SJSA1 (cell line): Measurements from ENCODE around the gene WDR88. TPM values are rescaled to one million over a fixed set of nuclear protein-coding genes. Genes with fewer than 3 reads are reported as not detected.
"Not testable (repeated sequence)": the region's sequence is repeated elsewhere in the genome, so short reads cannot be mapped to it uniquely, and the experiment has no call there.

Source experiments
- DNase-seq, 2 experiments: peaks; one replicate each; pipeline ENCODE4 v3.0.0-alpha.2; 2015 to 2020; ENCODE audit warnings: low spot score in 2 of 2, low read depth in 1 of 2
- H3K27ac ChIP-seq: fragments of 250-450 bp; sonication (Bioruptor Pico); 2 replicates; pipeline ENCODE4 v1.5.1; 2020; ENCODE audit warnings: mild to moderate bottlenecking, moderate library complexity
- H3K27me3 ChIP-seq: fragments of 250-450 bp; sonication (Bioruptor Pico); replicated peaks from 2 replicates; pipeline ENCODE4 v1.5.1; 2020; ENCODE audit warnings: mild to moderate bottlenecking, moderate library complexity
- H3K36me3 ChIP-seq: fragments of 250-450 bp; sonication (Bioruptor Pico); 2 replicates; pipeline ENCODE4 v1.5.1; 2020; ENCODE audit warnings: mild to moderate bottlenecking
- H3K4me1 ChIP-seq: fragments of 250-450 bp; sonication (Bioruptor Pico); replicated peaks from 2 replicates; pipeline ENCODE4 v1.6.1; 2021; ENCODE audit warnings: mild to moderate bottlenecking
- H3K4me3 ChIP-seq: fragments of 250-450 bp; sonication (Bioruptor Pico); 2 replicates; pipeline ENCODE4 v1.5.1; 2020; ENCODE audit warnings: mild to moderate bottlenecking
- H3K9me3 ChIP-seq: fragments of 250-450 bp; sonication (Bioruptor Pico); replicated peaks from 2 replicates; pipeline ENCODE4 v1.5.1; 2020; ENCODE audit warnings: mild to moderate bottlenecking
- total RNA-seq: library from RNA; depleted of rRNA; stranded (reverse); fragments of >200 nt; shearing (Covaris generic); gene quantifications from 2 replicates; pipeline ENCODE4 v1.2.3, GENCODE V29; 2014

The WDR88 gene
- total RNA-seq, 1 experiment from 2014 or later, result not detected

- H3K4me3 ChIP-seq, result no peak overlapping the region
- no peak for DNase-seq
- no peaks in the 10 kb centered on the region for H3K4me1 ChIP-seq
- H3K36me3 ChIP-seq, result no peaks in the 10 kb centered on the region
- H3K27ac ChIP-seq, result no peak overlapping the region
- no peaks in the 10 kb centered on the region for H3K27me3 ChIP-seq
- no peaks in the 10 kb centered on the region for H3K9me3 ChIP-seq
Observed at GRCh38 chr19:33146209-33146608, 14.3 kb downstream of the WDR88 start.

GRCh38 chr19:33147538-33147937 is 15.6 kb downstream of the WDR88 start:
- Histone ChIP-seq H3K4me3 (no peak overlapping the region), H3K27ac (no peak overlapping the region), H3K27me3 (no peaks in the 10 kb centered on the region), H3K36me3 (no peaks in the 10 kb centered on the region), H3K9me3 (no peaks in the 10 kb centered on the region), H3K4me1 (no peaks in the 10 kb centered on the region)
- no peak for DNase-seq

GRCh38 chr19:33150852-33151518 is 19.1 kb downstream of the WDR88 start:
- H3K9me3 ChIP-seq, result no peaks in the 10 kb centered on the region
- H3K4me3 ChIP-seq, result no peak overlapping the region
- no peaks in the 10 kb centered on the region for H3K27me3 ChIP-seq
- DNase-seq, result no peak
- H3K27ac ChIP-seq, result no peak overlapping the region
- H3K4me1 ChIP-seq, result no peaks in the 10 kb centered on the region
- no peaks in the 10 kb centered on the region for H3K36me3 ChIP-seq

GRCh38 chr19:33152176-33152575 is 20.3 kb downstream of the WDR88 start:
- Histone ChIP-seq H3K27ac (no peak overlapping the region), H3K27me3 (no peaks in the 10 kb centered on the region), H3K4me1 (no peaks in the 10 kb centered on the region), H3K9me3 (no peaks in the 10 kb centered on the region), H3K4me3 (no peak overlapping the region), H3K36me3 (no peaks in the 10 kb centered on the region)
- DNase-seq, result no peak

GRCh38 chr19:33152625-33153024 is 20.7 kb downstream of the WDR88 start:
- not testable (repeated sequence) for H3K27ac ChIP-seq, H3K4me3 ChIP-seq, H3K4me1 ChIP-seq, H3K9me3 ChIP-seq, H3K36me3 ChIP-seq, DNase-seq, H3K27me3 ChIP-seq

GRCh38 chr19:33154313-33154712 is 22.4 kb downstream of the WDR88 start:
- H3K9me3 ChIP-seq, DNase-seq, H3K36me3 ChIP-seq, H3K27ac ChIP-seq, H3K4me3 ChIP-seq, H3K27me3 ChIP-seq, H3K4me1 ChIP-seq: not testable (repeated sequence)

GRCh38 chr19:33156334-33156733 is 24.4 kb downstream of the WDR88 start:
- Histone ChIP-seq H3K27ac (no peak overlapping the region), H3K27me3 (no peaks in the 10 kb centered on the region), H3K36me3 (no peaks in the 10 kb centered on the region), H3K4me3 (no peak overlapping the region), H3K9me3 (no peaks in the 10 kb centered on the region), H3K4me1 (peaks cover under 1% of the 10 kb centered on the region; the same call in 1 of the 2 replicates)
- DNase-seq, result no peak

GRCh38 chr19:33157906-33158305 is 26.0 kb downstream of the WDR88 start:
- DNase-seq, result no peak
- H3K4me3 ChIP-seq, result no peak overlapping the region
- H3K36me3 ChIP-seq, result no peaks in the 10 kb centered on the region
- peaks cover 9% of the 10 kb centered on the region for H3K4me1 ChIP-seq
- H3K9me3 ChIP-seq, result no peaks in the 10 kb centered on the region
- no peaks in the 10 kb centered on the region for H3K27me3 ChIP-seq
- H3K27ac ChIP-seq, result no peak overlapping the region

GRCh38 chr19:33158365-33158764 is 26.5 kb downstream of the WDR88 start:
- Histone ChIP-seq H3K36me3 (no peaks in the 10 kb centered on the region), H3K4me1 (peaks cover 9% of the 10 kb centered on the region), H3K4me3 (no peak overlapping the region), H3K27me3 (no peaks in the 10 kb centered on the region), H3K9me3 (no peaks in the 10 kb centered on the region), H3K27ac (no peak overlapping the region)
- no peak for DNase-seq

GRCh38 chr19:33159149-33159548 is 27.2 kb downstream of the WDR88 start:
- peaks cover 9% of the 10 kb centered on the region for H3K4me1 ChIP-seq
- no peaks in the 10 kb centered on the region for H3K9me3 ChIP-seq
- no peak overlapping the region for H3K27ac ChIP-seq
- H3K36me3 ChIP-seq, result no peaks in the 10 kb centered on the region
- H3K4me3 ChIP-seq, result no peak overlapping the region
- DNase-seq, result no peak
- no peaks in the 10 kb centered on the region for H3K27me3 ChIP-seq

- H3K9me3 ChIP-seq, result no peaks in the 10 kb centered on the region
- no peak overlapping the region for H3K27ac ChIP-seq
- peaks cover 9% of the 10 kb centered on the region for H3K4me1 ChIP-seq
Observed at GRCh38 chr19:33159893-33160292, 28.0 kb downstream of the WDR88 start.

GRCh38 chr19:33161201-33161600 is 29.3 kb downstream of the WDR88 start:
- no peaks in the 10 kb centered on the region for H3K9me3 ChIP-seq
- no peak overlapping the region for H3K27ac ChIP-seq
- H3K4me3 ChIP-seq, result no peak overlapping the region
- peaks cover 9% of the 10 kb centered on the region for H3K4me1 ChIP-seq
- H3K27me3 ChIP-seq, result no peaks in the 10 kb centered on the region
- no peaks in the 10 kb centered on the region for H3K36me3 ChIP-seq
- no peak for DNase-seq

More at GRCh38 chr19:33159893-33160292, 28.0 kb downstream of the WDR88 start:
- Histone ChIP-seq H3K4me3 (no peak overlapping the region), H3K27me3 (no peaks in the 10 kb centered on the region), H3K36me3 (no peaks in the 10 kb centered on the region)
- no peak for DNase-seq

- Histone ChIP-seq H3K27me3 (no peaks in the 10 kb centered on the region), H3K4me1 (peaks cover 9% of the 10 kb centered on the region), H3K36me3 (no peaks in the 10 kb centered on the region), H3K9me3 (no peaks in the 10 kb centered on the region), H3K27ac (no peak overlapping the region), H3K4me3 (no peak overlapping the region)
- no peak for DNase-seq
Observed at GRCh38 chr19:33163481-33163880, 31.6 kb downstream of the WDR88 start.

- H3K36me3 ChIP-seq, H3K4me1 ChIP-seq, H3K27me3 ChIP-seq, H3K27ac ChIP-seq, H3K9me3 ChIP-seq, H3K4me3 ChIP-seq: not testable (repeated sequence)
- DNase-seq, result peak in 1 of 2 experiments; percentile 20
Observed at GRCh38 chr19:33166037-33166436, 34.1 kb downstream of the WDR88 start.

- H3K27me3 ChIP-seq, result no peaks in the 10 kb centered on the region
- H3K4me1 ChIP-seq, result peaks cover 11% of the 10 kb centered on the region
- H3K36me3 ChIP-seq, result no peaks in the 10 kb centered on the region
- no peak for DNase-seq
- H3K4me3 ChIP-seq, result no peak overlapping the region
- H3K27ac ChIP-seq, result no peak overlapping the region
- no peaks in the 10 kb centered on the region for H3K9me3 ChIP-seq
Observed at GRCh38 chr19:33167438-33167837, 35.5 kb downstream of the WDR88 start.
